A549 (cell line): Measurements from ENCODE around the gene LIMCH1.

Experiments
- CBX8 ChIP-seq: fragments of 200-600 bp; sonication (generic); IDR thresholded peaks from 2 replicates; pipeline ENCODE4 v1.6.1; 2016
- CHD2 ChIP-seq: fragments of 150-350 bp; IDR thresholded peaks from 2 replicates; pipeline ENCODE4 v1.6.1; 2014; ENCODE audit warnings: low read length; ENCODE audit not compliant: partially characterized antibody
- EHF ChIP-seq: fragments of 250-450 bp; sonication (Bioruptor Pico); IDR thresholded peaks from 2 replicates; pipeline ENCODE4 v1.5.0; 2020; ENCODE audit warnings: mild to moderate bottlenecking
- EP300 ChIP-seq, 2 experiments: fragments of >200 bp; sonication (Bioruptor Twin); formaldehyde crosslinking; IDR thresholded peaks; 2 replicates in 1 of 2; 3 replicates in 1 of 2; pipeline ENCODE4 v1.6.1; 2016 to 2017
- ESRRA ChIP-seq: fragments of 150-350 bp; IDR thresholded peaks from 2 replicates; pipeline ENCODE4 v1.6.1; 2014; ENCODE audit warnings: mild to moderate bottlenecking, low read length, borderline replicate concordance
- HDAC2 ChIP-seq: fragments of 200-600 bp; sonication (generic); IDR thresholded peaks from 2 replicates; pipeline ENCODE4 v1.6.1; 2016
- JUNB ChIP-seq: fragments of >200 bp; sonication (Bioruptor Twin); formaldehyde crosslinking; IDR thresholded peaks from 2 replicates; pipeline ENCODE4 v1.6.1; 2016
- MAFK ChIP-seq: fragments of 450-650 bp; IDR thresholded peaks from 2 replicates; pipeline ENCODE4 v1.6.1; 2014; ENCODE audit not compliant: partially characterized antibody
- POLR2A ChIP-seq: IDR thresholded peaks from 2 replicates; pipeline ENCODE4 v1.6.1; 2012; ENCODE audit warnings: mild to moderate bottlenecking, low read length
- RAD21 ChIP-seq, 2 experiments: fragments of >200 bp in 1 of 2; sonication (Bioruptor Twin) in 1 of 2; formaldehyde crosslinking in 1 of 2; IDR thresholded peaks in 1 of 2; conservative IDR thresholded peaks in 1 of 2; 2 replicates in 1 of 2; 3 replicates in 1 of 2; pipeline ENCODE4 v1.6.1; 2012 to 2018; ENCODE audit warnings: inconsistent platforms in 1 of 2
- RCOR1 ChIP-seq: fragments of 150-350 bp; IDR thresholded peaks from 2 replicates; pipeline ENCODE4 v1.6.1; 2014; ENCODE audit warnings: antibody characterized with exemption, low read length, low read depth
- RFX5 ChIP-seq: fragments of 450-650 bp; IDR thresholded peaks from 2 replicates; pipeline ENCODE4 v1.7.1; 2014; ENCODE audit warnings: antibody characterized with exemption, mild to moderate bottlenecking, moderate library complexity
- TF ChIP-seq, protein P1 (sequence below): fragments of >200 bp; sonication (Bioruptor Twin); formaldehyde crosslinking; IDR thresholded peaks from 3 replicates; pipeline ENCODE4 v1.5.1; 2016
- TF ChIP-seq, protein P2 (sequence below): fragments of 200-600 bp; sonication (generic); IDR thresholded peaks from 2 replicates; pipeline ENCODE4 v1.6.1; 2016; ENCODE audit warnings: antibody characterized with exemption, mild to moderate bottlenecking, moderate library complexity

DNA sequence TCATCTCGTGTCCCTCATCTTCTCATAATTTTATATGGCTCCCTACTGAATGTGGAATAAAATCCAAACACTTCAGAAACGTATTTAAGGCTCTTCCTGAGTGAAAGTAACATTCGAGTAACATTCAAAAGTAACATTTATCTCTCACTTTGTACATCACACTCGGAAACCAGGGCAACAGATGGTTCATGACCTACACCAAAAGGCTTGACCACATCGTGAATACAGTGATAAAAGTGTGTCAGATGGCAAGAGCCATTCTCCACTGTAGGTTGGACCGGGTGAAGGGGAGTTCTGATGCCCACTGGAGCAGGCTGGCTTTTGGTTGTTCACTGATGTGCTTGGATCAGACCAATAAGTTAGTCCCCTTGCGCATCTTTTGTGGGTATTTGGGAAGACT is 5.6 kb upstream of the LIMCH1 start:
- TF ChIP-seq ESRRA (no peak), RAD21 (conservative IDR thresholded peaks at IDR 0.05 in 1 of 2, IDR thresholded peaks at IDR 0.05 in 1 of 2) (no peak), POLR2A (no peak), CHD2 (no peak), RCOR1 (no peak), JUNB (no peak), CBX8 (no peak), EP300 (IDR thresholded peaks at IDR 0.05) (no peak), RFX5 (no peak), MAFK (no peak), EHF (CRISPR knock-in tag) (no peak), HDAC2 (no peak)
- TF ChIP-seq, protein P1, sequence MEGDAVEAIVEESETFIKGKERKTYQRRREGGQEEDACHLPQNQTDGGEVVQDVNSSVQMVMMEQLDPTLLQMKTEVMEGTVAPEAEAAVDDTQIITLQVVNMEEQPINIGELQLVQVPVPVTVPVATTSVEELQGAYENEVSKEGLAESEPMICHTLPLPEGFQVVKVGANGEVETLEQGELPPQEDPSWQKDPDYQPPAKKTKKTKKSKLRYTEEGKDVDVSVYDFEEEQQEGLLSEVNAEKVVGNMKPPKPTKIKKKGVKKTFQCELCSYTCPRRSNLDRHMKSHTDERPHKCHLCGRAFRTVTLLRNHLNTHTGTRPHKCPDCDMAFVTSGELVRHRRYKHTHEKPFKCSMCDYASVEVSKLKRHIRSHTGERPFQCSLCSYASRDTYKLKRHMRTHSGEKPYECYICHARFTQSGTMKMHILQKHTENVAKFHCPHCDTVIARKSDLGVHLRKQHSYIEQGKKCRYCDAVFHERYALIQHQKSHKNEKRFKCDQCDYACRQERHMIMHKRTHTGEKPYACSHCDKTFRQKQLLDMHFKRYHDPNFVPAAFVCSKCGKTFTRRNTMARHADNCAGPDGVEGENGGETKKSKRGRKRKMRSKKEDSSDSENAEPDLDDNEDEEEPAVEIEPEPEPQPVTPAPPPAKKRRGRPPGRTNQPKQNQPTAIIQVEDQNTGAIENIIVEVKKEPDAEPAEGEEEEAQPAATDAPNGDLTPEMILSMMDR, result no peak
- TF ChIP-seq, protein P2, sequence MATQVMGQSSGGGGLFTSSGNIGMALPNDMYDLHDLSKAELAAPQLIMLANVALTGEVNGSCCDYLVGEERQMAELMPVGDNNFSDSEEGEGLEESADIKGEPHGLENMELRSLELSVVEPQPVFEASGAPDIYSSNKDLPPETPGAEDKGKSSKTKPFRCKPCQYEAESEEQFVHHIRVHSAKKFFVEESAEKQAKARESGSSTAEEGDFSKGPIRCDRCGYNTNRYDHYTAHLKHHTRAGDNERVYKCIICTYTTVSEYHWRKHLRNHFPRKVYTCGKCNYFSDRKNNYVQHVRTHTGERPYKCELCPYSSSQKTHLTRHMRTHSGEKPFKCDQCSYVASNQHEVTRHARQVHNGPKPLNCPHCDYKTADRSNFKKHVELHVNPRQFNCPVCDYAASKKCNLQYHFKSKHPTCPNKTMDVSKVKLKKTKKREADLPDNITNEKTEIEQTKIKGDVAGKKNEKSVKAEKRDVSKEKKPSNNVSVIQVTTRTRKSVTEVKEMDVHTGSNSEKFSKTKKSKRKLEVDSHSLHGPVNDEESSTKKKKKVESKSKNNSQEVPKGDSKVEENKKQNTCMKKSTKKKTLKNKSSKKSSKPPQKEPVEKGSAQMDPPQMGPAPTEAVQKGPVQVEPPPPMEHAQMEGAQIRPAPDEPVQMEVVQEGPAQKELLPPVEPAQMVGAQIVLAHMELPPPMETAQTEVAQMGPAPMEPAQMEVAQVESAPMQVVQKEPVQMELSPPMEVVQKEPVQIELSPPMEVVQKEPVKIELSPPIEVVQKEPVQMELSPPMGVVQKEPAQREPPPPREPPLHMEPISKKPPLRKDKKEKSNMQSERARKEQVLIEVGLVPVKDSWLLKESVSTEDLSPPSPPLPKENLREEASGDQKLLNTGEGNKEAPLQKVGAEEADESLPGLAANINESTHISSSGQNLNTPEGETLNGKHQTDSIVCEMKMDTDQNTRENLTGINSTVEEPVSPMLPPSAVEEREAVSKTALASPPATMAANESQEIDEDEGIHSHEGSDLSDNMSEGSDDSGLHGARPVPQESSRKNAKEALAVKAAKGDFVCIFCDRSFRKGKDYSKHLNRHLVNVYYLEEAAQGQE, result no peak
